ENCODE results near the gene MGA. TPM values are rescaled to one million over a fixed set of nuclear protein-coding genes. Genes with fewer than 3 reads are reported as not detected.

Gene MGA
- total and polyA plus RNA-seq, 2 experiments from 2014 or later, result 13.2 to 14.8 TPM

- Histone ChIP-seq H2AFZ (no peak overlapping the region), H3K36me3 (ENCODE audit: low read depth) (no peaks in the 10 kb centered on the region), H3K27me3 (replicated peaks; ENCODE audit: insufficient read depth) (no peaks in the 10 kb centered on the region), H3K4me3 (no peak overlapping the region), H3K4me1 (ENCODE audit: insufficient read depth) (peaks cover 50% of the 10 kb centered on the region), H3F3A (ENCODE audit: insufficient read depth) (peaks cover 39% of the 10 kb centered on the region), H3K27ac (peak overlapping the region; percentile 62), H3K9me3 (ENCODE audit: low read depth) (no peaks in the 10 kb centered on the region), H3K9ac (peak overlapping the region; percentile 54), H3K79me2 (ENCODE audit: insufficient read depth) (peaks cover 66% of the 10 kb centered on the region), H4K20me1 (ENCODE audit: insufficient read depth) (no peaks in the 10 kb centered on the region), H3K9me2 (ENCODE audit: insufficient read depth) (no peaks in the 10 kb centered on the region), H3K4me2 (ENCODE audit: unreplicated experiment) (peak overlapping the region; percentile 75)
- TF ChIP-seq EZH2phosphoT487 (IDR thresholded peaks at IDR 0.05; ENCODE audit: insufficient read depth, low read depth) (no peak), EZH2 (IDR thresholded peaks at IDR 0.05; ENCODE audit: insufficient read depth, poor library complexity, severe bottlenecking) (no peak)
- WGBS, 2 experiments (ENCODE audit: low coverage in 1 of 2, low lambda C conversion rate in 2 of 2, missing lambda C conversion rate in 2 of 2), result 84 to 93% methylated on average over 8 of the region's 8 CpGs
- DNase-seq, result no peak
- in situ Hi-C loops (cut with MboI), result no loop called here
Measured at GRCh38 chr15:41797201-41797944, 137.2 kb downstream of the MGA start.

DNA sequence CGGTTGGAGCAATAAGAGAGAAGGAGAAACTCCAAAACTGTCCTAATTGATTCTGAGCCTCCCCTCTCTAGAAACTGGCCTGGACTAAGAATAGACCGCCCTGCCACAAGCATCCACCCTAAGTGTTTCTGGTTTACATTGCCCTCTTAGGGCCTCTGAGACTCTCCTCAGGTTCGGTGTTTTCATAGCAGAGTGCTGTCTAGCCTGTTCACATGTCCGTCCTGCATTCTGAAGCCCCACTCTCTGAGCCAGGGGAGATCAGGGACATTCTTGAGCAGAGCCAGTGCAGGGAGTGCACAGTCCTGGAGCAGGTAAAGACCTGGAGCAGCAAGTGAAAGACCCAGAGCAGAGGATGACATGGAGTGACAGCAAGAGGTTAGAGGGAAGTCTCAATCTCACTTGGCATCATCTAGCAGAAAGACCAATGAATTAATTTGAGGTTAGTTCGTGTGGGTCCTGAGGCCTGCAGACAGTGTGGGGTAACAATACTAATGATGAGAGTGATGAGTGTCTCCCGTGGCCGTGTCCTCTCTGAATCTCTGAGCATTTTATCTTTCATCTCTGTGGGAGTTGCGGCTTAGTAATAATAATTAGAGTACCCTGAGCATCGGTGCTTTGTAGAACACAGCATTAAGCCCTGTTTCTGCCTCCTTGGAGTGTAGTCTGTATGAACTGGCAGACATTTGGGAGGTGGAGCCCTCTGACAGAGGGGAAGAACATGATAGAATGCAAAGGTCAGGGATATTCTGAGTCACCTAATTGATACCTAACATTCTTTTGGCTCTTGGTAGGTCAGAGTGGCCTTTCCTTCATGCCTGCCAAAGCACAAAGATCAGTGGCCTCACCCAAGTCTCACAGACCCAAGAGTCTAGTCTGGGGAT is 138.6 kb downstream of the MGA start:
- H3K4me1 ChIP-seq (ENCODE audit: insufficient read depth), result peaks cover 50% of the 10 kb centered on the region
- H3K27me3 ChIP-seq (replicated peaks; ENCODE audit: insufficient read depth), result no peaks in the 10 kb centered on the region
- WGBS, 2 experiments (ENCODE audit: low coverage in 1 of 2, low lambda C conversion rate in 2 of 2, missing lambda C conversion rate in 2 of 2), result 73 to 77% methylated on average over 9 of the region's 9 CpGs
- H3K4me3 ChIP-seq, result no peak overlapping the region
- no peaks in the 10 kb centered on the region for H3K9me3 ChIP-seq (ENCODE audit: low read depth)
- H3K9me2 ChIP-seq (ENCODE audit: insufficient read depth), result no peaks in the 10 kb centered on the region
- H2AFZ ChIP-seq, result no peak overlapping the region
- H4K20me1 ChIP-seq (ENCODE audit: insufficient read depth), result no peaks in the 10 kb centered on the region
- in situ Hi-C loops (cut with MboI), result no loop called here
- peaks cover 43% of the 10 kb centered on the region for H3F3A ChIP-seq (ENCODE audit: insufficient read depth)
- peaks cover 61% of the 10 kb centered on the region for H3K79me2 ChIP-seq (ENCODE audit: insufficient read depth)
- peak; percentile 36 for DNase-seq
- no peaks in the 10 kb centered on the region for H3K36me3 ChIP-seq (ENCODE audit: low read depth)
- H3K27ac ChIP-seq, result peak overlapping the region; percentile 29; the same call in 1 of the 2 replicates
- no peak overlapping the region for H3K4me2 ChIP-seq (ENCODE audit: unreplicated experiment)
- H3K9ac ChIP-seq, result no peak overlapping the region
- TF ChIP-seq EZH2 (IDR thresholded peaks at IDR 0.05; ENCODE audit: insufficient read depth, poor library complexity, severe bottlenecking) (no peak), EZH2phosphoT487 (IDR thresholded peaks at IDR 0.05; ENCODE audit: insufficient read depth, low read depth) (no peak)

- no peaks in the 10 kb centered on the region for H3K9me2 ChIP-seq (ENCODE audit: insufficient read depth)
- TF ChIP-seq EZH2 (IDR thresholded peaks at IDR 0.05; ENCODE audit: insufficient read depth, poor library complexity, severe bottlenecking), result no peak
- TF ChIP-seq EZH2phosphoT487 (IDR thresholded peaks at IDR 0.05; ENCODE audit: insufficient read depth, low read depth), result no peak
- no peak overlapping the region for H2AFZ ChIP-seq
- H3K4me1 ChIP-seq (ENCODE audit: insufficient read depth), result peaks cover 44% of the 10 kb centered on the region
- H3K36me3 ChIP-seq (ENCODE audit: low read depth), result no peaks in the 10 kb centered on the region
- DNase-seq, result no peak
- in situ Hi-C loops (cut with MboI), result no loop called here
- H3K4me2 ChIP-seq (ENCODE audit: unreplicated experiment), result no peak overlapping the region
- WGBS, 2 experiments (ENCODE audit: low coverage in 1 of 2, low lambda C conversion rate in 2 of 2, missing lambda C conversion rate in 2 of 2), result 90 to 93% methylated on average over 5 of the region's 5 CpGs
- peak overlapping the region; percentile 29; the same call in 1 of the 2 replicates for H3K27ac ChIP-seq
- no peak overlapping the region for H3K9ac ChIP-seq
- H3F3A ChIP-seq (ENCODE audit: insufficient read depth), result peaks cover 39% of the 10 kb centered on the region
- H3K27me3 ChIP-seq (replicated peaks; ENCODE audit: insufficient read depth), result no peaks in the 10 kb centered on the region
- no peak overlapping the region for H3K4me3 ChIP-seq
- peaks cover 63% of the 10 kb centered on the region for H3K79me2 ChIP-seq (ENCODE audit: insufficient read depth)
- no peaks in the 10 kb centered on the region for H4K20me1 ChIP-seq (ENCODE audit: insufficient read depth)
- no peaks in the 10 kb centered on the region for H3K9me3 ChIP-seq (ENCODE audit: low read depth)
Measured at GRCh38 chr15:41799488-41799805, 139.2 kb downstream of the MGA start.

DNA sequence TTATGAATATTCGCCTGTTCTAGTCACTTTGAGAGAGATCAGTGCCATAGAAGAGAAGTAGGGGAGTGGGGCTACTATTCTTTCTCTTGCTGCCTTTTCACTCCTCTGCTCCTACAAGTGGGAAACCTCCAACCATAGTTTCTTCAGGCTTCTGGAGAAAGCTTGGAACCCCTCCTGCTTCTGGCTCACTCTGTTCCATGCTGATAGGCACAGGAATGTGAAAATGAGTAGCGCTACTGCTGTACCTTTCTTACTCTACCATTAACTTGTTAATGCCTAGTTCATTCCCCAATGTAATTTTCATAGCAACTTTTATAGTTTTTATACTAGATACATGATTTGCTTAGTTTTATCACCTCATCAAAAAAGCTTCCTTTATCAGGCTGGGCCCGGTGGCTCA is 141.0 kb downstream of the MGA start:
- Histone ChIP-seq H3K27me3 (replicated peaks; ENCODE audit: insufficient read depth) (no peaks in the 10 kb centered on the region), H3K79me2 (ENCODE audit: insufficient read depth) (peaks cover 47% of the 10 kb centered on the region), H3K4me1 (ENCODE audit: insufficient read depth) (peaks cover 36% of the 10 kb centered on the region), H3K27ac (no peak overlapping the region), H3F3A (ENCODE audit: insufficient read depth) (peaks cover 30% of the 10 kb centered on the region), H3K9me2 (ENCODE audit: insufficient read depth) (no peaks in the 10 kb centered on the region), H3K9ac (no peak overlapping the region), H2AFZ (no peak overlapping the region), H3K36me3 (ENCODE audit: low read depth) (no peaks in the 10 kb centered on the region), H3K9me3 (ENCODE audit: low read depth) (no peaks in the 10 kb centered on the region), H3K4me3 (no peak overlapping the region), H4K20me1 (ENCODE audit: insufficient read depth) (no peaks in the 10 kb centered on the region), H3K4me2 (ENCODE audit: unreplicated experiment) (no peak overlapping the region)
- in situ Hi-C loops (cut with MboI), result no loop called here
- DNase-seq, result no peak
- 93 to 98% methylated on average over 3 of the region's 3 CpGs for WGBS, 2 experiments (ENCODE audit: low coverage in 1 of 2, low lambda C conversion rate in 2 of 2, missing lambda C conversion rate in 2 of 2)
- TF ChIP-seq EZH2phosphoT487 (IDR thresholded peaks at IDR 0.05; ENCODE audit: insufficient read depth, low read depth) (no peak), EZH2 (IDR thresholded peaks at IDR 0.05; ENCODE audit: insufficient read depth, poor library complexity, severe bottlenecking) (no peak)
